Nephron progenitor cell (in vitro differentiated cells): ENCODE results near the gene HIF3A.
A peak's percentile ranks its signal among the peaks of the same experiment; 100 is the strongest.

Experiments used
- DNase-seq: peaks from one replicate; pipeline ENCODE4 v3.0.0; 2021
- H3K27ac Mint-ChIP-seq: 2 replicates; pipeline ENCODE4 v1.8.0; 2021; ENCODE audit warnings: mild to moderate bottlenecking, moderate library complexity, mixed read lengths
- H3K27me3 Mint-ChIP-seq: 2 replicates; pipeline ENCODE4 v1.8.0; 2021; ENCODE audit warnings: mild to moderate bottlenecking, low read depth, mixed read lengths; ENCODE audit not compliant: poor library complexity
- H3K36me3 Mint-ChIP-seq: 2 replicates; pipeline ENCODE4 v1.8.0; 2021; ENCODE audit warnings: low read depth, mixed read lengths
- H3K4me1 Mint-ChIP-seq: 2 replicates; pipeline ENCODE4 v1.8.0; 2021; ENCODE audit warnings: mixed read lengths
- H3K4me3 Mint-ChIP-seq: 2 replicates; pipeline ENCODE4 v1.8.0; 2021; ENCODE audit warnings: mild to moderate bottlenecking, moderate library complexity, mixed read lengths
- H3K9me3 Mint-ChIP-seq: 2 replicates; pipeline ENCODE4 v1.8.0; 2021; ENCODE audit warnings: mild to moderate bottlenecking, moderate library complexity, mixed read lengths
- TF ChIP-seq, protein P1 (sequence below): fragments of 200-600 bp; sonication (generic); IDR thresholded peaks from 2 replicates; pipeline ENCODE4 v1.5.0; 2021; ENCODE audit warnings: antibody characterized with exemption

The HIF3A gene

DNA sequence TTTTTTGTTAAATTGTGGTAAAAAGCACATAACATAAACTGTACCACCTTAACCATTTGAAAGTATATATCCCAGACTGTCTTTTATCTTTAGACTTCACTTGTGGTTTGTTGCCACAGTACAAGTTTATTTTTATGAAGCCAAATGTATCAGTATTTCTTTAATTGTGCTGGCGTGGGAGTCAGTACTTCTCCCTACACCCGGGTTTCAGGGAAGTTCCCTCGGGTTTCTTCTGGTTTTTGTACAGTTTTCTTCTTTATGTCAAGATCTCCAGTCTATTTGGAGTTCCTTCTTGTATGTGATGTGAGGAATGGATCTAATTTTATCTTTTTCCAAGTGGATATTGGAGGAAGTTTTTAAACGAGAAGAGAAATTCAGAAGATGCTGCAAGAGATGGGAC, 96.0 kb downstream of the HIF3A start:
- peaks cover 6% of the 10 kb centered on the region for H3K9me3 Mint-ChIP-seq
- TF ChIP-seq, protein P1, sequence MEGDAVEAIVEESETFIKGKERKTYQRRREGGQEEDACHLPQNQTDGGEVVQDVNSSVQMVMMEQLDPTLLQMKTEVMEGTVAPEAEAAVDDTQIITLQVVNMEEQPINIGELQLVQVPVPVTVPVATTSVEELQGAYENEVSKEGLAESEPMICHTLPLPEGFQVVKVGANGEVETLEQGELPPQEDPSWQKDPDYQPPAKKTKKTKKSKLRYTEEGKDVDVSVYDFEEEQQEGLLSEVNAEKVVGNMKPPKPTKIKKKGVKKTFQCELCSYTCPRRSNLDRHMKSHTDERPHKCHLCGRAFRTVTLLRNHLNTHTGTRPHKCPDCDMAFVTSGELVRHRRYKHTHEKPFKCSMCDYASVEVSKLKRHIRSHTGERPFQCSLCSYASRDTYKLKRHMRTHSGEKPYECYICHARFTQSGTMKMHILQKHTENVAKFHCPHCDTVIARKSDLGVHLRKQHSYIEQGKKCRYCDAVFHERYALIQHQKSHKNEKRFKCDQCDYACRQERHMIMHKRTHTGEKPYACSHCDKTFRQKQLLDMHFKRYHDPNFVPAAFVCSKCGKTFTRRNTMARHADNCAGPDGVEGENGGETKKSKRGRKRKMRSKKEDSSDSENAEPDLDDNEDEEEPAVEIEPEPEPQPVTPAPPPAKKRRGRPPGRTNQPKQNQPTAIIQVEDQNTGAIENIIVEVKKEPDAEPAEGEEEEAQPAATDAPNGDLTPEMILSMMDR = no peak
- peaks cover 46% of the 10 kb centered on the region for H3K36me3 Mint-ChIP-seq
- H3K4me3 Mint-ChIP-seq = no peak overlapping the region
- H3K4me1 Mint-ChIP-seq = peaks cover 30% of the 10 kb centered on the region
- peak overlapping the region; percentile 78 for H3K27ac Mint-ChIP-seq
- peaks cover 19% of the 10 kb centered on the region for H3K27me3 Mint-ChIP-seq
- DNase-seq = no peak
